NCI-H128 (cell line): ENCODE data around the gene TOM1L2.
"Not testable (repeated sequence)": the region's sequence is repeated elsewhere in the genome, so short reads cannot be mapped to it uniquely, and the experiment has no call there.

Source experiments
- DNase-seq: peaks from one replicate; lab custom pipeline; 2025; ENCODE audit not compliant: unreplicated experiment; lab: John Stamatoyannopoulos, UW

Gene TOM1L2

DNA sequence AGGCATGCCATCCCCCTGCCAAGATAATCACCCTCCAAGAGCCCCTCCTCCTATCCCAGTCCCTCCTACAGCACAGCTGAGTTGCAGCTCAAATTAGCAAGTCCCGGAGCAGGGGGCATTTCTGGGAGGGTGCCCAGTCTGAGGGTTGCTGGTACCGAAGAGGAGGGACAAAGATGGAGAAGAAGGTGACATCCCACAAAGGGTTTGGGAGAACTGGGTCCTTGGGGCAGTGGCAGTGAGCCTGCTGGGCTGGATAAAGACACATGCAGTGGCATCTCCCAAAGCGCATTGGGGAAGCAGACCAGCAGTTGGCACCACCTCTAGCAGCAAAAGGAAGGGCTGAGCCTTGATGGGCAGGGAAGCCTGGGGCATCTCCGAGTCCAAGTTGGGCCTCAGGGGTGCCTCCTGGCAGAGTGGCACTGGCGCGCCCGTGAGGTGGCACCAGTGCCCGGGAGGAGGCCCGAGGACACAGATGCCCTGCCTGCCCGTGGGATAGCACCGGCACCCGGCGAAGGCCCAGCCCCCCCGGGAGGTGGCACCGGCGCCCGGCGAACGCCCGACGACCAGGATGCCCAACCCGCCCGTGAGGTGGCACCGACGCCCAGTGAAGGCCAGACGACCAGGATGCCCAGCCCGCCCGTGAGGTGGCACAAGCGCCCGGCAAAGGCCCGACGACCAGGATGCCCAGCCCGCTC, 622 bp downstream of the TOM1L2 start:
- DNase-seq = no peak

DNA sequence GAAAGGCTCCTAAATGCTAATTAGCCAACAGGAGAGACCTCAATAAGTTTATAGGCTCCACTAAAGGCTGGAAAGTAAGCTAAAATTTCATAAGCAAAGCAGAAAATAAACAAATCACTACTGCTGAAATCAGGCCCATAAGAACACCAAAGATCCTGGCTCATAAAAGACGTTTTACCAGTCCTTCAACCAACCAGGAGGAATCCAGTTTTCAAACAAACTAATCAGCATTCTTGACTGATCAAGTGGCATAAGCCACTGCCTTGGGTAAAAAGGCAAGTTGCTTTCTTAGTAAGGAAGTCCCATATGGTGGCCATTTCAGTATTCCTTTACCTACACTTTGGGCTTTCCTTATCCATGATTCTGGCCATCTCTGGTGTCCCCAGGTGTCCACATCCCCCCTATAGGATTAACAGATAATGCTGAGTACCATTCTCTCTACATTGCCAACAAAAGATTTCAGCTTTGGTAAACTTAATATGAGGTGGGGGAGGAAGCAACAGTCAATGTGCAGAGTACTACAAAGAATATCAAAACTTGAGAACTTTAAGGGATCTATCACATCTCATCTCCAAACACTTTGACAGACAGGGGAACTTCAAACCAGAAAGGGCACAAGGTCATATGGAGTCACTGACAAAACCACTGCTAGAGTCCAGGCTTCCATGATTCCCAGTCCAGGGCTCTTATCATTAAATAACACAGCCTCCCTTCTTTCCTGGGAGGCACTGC, 1.3 kb downstream of the TOM1L2 start:
- no peak for DNase-seq

DNA sequence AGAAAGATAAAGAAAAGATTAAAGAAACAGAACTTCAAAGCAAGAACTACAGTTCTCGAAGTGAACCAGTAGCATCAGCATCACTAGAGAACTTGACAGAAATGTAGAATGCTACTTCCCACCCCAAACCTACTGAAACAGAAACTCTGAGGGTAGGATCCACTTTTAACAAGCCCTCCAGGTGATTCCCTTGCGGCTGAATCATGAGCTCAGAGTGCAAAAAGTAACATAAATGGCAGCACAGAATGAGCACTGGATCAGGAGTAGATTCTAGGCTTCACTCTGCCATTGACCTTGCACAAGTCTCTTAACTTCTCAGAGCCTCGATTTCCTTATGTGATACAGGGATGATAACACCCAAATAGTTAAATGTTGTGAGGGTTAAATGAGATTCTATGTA, 5.8 kb downstream of the TOM1L2 start:
- DNase-seq = no peak

DNA sequence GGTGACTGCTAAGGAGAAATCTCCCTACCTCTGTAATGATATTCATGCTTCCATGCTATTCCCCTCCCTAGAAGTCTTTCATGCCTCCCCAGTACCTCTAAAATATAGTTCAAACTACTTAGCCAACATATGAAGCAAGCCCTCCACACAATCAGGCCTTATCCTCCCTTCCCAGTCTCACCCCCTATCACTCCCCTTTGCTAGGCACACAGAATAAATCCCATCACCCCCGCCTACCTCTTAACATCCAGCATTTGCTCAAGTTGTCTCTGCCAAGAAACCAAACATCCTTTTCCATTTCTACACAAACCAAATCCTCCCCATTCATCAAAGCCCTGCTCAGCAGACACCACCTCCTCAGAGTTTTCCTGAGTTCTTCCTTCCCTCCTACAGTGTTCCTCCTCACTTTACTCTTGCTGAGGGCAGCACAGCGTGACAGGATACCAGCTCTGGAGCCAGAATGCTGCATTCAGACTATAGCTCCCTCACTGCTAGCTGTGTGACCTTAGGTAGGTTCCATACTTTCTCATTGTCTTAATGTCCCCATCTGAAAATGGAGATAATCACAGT, 7.0 kb downstream of the TOM1L2 start:
- no peak for DNase-seq

DNA sequence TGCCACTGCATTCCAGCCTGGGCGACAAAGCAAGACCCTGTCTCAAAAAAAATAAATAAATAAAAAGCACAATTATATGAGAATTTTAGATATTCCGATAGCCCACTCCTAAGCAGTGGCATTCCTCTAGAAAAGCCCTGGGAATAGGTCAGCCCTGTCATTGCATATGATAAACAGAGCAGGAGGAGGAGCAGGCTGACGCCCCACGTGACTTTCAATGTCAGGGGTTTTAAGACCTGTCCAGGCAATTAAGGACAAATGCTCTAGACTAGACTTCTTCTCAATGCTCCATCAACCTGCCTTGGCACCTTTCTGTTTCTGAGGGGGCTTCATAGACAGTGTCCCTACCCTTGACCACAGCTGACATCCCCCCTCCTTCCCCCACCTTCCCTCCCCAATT, 7.5 kb downstream of the TOM1L2 start:
- DNase-seq = no peak

DNA sequence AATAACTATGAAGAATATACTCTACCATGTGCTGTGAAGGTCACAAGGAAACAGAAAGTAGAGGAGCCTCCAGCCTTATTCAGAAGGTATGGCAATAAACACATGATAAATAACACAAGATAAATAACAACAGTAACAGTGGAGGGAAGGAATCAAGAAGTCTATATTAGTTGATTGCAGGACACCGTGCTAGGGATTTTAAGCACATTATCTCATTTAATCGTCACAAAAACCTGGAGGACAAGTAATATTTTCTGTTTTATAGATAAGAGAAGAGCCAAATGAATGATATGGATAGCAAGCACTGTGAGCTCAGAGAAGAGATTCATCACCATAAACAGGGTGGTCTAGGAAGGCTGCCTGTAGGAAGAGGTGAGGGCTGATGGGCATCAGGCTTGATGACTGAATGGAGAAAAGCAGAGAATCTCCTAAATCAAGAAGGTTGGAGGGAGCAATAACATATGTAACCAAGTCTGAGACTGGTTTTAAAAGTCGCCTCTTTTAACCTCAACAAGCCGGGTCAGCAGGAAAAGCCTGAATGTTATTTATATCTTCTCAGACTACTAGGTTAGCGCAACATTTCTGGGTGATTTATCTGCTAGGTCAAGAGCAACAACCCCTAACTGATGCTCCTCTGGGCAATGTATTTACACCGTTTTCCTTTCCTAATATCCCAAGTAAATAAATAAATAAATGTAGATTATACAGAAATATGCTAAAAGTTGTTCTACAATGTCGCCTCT, 8.3 kb downstream of the TOM1L2 start:
- no peak for DNase-seq

DNA sequence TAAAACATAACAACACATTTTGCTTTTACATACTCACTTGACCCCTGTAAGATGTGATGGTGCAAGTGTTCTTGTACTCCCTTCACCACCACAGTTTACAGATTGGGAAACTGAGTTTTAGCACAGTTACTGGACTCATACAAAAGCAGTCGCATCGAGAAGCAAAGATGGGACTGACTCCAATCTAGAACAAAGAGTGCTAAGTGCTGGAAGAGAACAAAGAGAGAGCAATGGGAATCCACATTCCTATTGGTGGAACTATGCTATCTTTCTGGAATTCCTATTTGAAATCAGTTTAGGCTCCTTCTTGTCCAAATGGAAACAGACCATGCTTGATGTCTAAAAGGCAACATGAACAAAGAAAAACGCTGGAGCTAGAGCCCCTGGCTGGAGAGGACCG, 9.1 kb downstream of the TOM1L2 start:
- DNase-seq = no peak

DNA sequence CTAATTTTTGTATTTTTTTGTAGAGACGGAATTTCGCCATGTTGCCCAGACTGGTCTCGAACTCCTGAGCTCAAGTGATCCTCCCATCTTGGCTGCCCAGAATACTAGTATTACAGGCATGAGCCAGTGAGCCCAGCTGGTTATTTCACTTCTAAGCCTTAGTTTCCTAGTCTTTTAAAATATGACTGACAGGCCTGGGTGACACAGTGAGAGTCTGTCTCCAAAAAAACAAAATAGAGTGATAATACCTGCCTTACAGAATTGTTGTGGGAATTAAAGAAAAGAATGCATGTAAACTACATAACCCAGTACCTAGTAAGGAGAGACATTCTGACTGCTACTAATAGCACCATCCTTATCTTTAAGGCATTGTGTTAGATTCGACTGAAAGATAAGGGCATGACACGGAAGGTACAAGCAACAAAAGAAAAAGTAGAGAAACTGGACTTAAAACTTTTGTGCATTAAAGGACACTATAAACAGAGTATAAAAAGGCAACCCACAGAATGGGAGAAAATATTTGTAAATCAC, 11.6 kb downstream of the TOM1L2 start:
- DNase-seq = no peak

DNA sequence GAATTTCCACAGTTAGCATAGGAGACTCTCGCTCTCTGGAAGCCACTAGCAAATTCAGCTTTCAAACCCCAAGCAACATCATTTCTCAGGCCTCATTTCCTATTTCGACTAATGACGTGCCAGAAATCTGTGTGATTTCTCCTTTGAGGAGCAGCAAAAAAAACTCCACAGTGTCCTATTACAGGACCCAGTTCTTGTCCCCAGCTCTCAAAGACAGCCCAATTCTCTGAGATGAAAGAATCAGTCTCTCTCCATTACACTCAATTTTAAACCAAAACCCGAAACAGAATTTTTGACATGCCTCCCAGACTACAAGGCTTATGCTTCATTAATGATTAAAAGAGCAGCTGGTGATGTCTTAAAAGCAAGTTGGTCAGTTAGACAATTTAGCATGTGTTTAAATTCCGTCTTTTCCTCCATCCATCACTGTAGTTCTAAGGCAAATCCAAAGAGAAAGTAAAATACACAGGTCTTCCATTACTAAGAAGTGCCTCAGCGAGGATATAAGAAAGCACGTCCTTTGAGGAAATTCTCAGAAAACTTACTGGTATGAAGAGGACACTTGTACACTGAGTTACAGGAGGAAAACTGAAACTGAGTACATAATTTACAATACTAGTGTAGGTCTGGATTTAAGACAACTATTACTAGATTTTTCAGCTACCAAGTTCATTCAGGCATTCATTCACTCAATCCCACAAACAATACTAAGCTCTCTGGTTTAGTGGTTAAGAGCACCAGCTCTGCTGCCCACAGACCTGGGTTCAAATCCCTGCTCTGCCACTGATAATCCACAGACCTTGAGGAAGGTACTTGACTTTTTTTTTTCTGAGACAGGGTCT, 12.5 kb downstream of the TOM1L2 start:
- DNase-seq = no peak

DNA sequence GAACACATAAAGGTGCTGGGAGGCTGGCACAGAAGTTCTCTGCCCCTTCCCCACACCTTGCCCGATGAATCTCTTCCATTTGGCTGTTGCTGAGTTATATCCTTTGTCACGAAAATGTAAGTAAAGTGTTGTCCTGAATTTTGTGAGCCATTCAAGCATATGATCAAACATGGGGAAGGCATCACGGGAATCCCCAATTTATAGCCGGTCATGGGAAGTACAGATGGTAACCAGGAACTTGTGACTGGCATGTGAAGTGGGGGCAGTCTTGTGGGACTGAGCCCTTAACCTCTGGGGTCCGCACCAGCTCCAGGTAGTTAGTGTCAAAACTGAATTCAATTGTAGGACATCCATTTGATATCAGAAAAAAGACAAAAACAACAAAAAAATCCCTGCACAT, 13.2 kb downstream of the TOM1L2 start:
- DNase-seq = no peak

DNA sequence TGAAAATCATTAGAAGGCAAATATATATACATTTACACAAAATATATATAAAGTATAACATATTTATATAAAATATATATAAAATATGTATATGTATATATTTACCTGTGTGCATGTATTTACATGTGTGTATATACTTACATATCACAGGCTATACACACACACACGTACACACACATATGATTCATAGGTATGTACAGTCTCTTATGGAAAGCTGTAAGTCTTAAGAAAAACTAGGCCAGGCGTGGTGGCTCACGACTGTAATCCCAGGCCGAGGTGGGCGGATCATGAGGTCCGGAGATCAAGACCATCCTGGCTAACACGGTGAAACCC, 14.7 kb downstream of the TOM1L2 start:
- DNase-seq = no peak

DNA sequence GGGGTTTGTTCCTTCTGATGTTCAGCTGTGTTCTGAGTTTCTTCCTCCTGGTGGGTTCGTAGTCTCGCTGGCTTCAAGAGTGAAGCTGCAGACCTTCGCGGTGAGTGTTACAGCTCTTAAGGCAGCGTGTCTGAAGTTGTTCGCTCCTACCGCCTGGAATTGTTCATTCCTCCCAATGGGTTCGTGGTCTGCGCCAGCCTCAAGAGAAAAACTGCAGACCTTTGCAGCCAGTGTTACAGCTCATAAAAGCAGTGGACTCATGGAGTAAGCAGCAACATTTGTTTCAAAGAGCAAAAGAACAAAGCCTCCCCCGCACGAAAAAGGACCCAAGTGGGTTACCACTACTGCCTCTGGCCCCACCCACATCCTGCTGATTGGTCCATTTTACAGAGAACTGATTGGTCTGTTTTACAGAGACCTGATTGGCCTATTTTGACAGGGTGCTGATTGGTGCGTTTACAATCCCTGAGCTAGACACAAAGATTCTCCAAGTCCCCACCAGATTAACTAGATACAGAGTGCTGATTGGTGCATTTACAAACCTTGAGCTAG, 16.3 kb downstream of the TOM1L2 start:
- not testable (repeated sequence) for DNase-seq

DNA sequence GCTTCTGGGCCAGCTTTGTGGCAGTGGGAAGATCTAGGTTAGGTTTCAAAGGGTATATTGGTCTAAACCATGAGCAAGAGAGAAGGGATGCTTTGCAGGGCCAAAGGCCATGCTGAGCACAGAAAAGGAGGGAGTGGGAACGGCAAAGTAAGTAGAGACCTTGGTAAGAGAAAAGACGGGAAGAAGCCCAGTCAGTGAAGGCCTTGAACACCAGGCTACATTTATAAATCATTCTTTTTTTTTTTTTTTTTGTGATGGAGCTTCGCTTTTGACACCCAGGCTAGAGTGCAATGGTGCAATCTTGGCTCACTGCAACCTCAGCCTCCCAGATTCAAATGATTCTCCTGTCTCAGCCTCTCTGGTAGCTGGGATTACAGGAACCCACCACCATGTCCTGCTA, 18.1 kb downstream of the TOM1L2 start:
- DNase-seq = no peak

DNA sequence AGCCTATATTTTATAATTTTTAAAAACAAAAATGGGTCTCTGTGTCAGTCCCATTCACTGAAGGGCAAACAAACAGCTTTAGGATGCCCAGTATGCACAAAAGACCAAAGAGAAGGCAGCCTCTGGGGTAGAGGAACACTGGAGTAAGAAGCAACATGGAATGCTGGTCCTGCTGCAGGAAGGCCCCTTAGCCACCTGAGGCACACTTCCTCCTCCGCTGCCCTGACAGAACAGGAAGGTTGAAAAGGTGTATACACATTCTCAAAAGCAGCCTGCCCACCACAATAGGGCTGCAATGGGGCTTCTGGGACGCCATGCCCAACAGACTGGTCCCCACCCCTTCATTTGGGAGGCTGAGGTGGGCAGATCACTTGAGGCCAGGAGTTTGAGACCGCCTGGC, 19.5 kb downstream of the TOM1L2 start:
- DNase-seq = no peak

DNA sequence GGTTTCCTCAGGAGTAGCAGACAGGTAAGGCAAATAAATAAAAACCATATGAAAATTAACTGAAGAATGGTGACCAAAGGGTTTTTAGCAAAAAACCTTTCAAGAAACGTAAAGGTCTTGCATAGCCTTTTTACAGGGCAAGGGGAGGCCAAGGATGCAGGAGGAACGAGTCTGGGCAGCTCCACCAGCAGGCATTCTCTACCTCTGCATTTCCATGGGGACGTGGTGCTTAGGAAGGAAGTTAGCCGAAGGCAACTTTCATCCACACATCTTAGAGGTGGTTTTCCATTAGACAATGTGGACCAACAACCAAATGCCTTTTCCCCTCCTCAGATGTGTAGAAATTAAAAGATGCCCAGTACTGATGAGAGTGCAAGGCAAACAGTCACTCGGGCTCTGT, 20.7 kb downstream of the TOM1L2 start:
- DNase-seq = no peak

DNA sequence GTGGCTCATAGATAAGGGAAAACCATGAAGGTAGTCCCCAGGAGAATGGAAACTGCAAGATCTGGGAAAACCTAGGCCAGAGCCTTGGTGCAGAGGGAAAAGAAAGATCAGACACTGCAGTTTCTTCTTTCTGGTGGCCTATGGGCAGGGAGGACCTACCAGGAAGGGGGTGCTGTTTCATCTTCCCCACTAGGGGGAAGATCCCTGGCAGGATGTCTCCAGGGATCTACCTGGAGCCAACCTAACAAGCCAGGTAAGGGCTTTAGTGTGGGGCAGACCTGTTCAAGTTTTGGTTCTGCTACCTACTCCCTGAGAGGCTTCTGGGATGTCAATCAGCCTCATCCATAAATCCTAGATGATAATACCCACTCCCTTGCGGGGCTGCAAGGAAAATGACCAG, 21.4 kb downstream of the TOM1L2 start:
- no peak for DNase-seq

DNA sequence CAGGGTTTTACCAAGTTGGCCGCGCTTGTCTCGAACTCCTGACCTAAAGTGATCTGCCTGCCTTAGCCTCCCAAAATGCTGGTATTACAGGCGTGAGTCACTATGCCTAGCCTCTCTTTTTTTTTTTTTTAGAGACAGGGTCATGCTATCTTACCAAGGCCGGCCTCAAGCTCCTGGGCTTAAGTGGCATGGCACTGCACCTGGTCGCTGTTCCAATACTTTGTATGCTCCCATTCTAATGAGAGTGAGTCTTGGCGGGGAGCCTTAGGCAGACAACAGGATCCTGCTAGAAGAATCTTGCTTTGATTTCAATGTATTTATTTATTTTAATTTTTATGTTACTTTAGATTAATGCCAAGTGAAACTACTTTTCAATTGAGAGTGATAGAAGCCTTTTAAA, 21.9 kb downstream of the TOM1L2 start:
- DNase-seq = no peak

DNA sequence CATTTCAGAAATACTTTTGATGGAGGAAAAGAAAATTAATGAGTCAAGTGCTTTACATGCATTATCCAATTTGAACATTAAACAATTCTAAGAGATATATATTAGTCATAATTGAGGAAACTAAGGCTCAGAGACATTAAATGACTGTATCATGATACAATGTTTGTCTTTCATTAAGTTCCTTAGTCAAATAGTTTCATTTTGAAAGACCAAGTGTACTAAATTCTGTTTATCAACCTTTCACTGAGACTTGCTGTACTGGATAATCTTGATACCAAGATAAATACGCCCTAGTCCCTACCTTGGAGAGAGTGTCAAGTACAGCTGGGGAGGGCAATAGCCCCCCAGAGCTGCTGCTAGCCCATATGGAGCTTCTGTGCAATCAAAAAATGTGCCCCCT, 24.2 kb downstream of the TOM1L2 start:
- no peak for DNase-seq

DNA sequence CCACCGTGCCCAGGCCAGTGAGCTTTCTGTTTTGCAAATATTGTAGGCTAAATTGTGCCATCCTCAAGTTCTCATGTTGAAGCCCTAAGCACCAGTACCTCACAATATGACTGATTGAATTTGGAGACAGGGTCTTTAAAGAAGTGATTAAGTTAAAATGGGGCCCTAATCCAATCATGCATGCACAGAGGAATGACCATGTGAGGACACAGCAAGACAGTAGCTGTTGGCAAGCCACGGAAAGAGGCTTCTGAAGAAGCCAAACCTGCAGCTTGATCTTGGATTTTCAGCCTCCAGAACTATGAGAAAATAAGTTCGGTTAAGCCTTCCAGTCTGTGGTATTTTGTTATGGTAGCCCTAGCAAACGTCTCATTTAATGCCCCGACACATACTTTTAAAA, 24.9 kb downstream of the TOM1L2 start:
- DNase-seq = no peak

DNA sequence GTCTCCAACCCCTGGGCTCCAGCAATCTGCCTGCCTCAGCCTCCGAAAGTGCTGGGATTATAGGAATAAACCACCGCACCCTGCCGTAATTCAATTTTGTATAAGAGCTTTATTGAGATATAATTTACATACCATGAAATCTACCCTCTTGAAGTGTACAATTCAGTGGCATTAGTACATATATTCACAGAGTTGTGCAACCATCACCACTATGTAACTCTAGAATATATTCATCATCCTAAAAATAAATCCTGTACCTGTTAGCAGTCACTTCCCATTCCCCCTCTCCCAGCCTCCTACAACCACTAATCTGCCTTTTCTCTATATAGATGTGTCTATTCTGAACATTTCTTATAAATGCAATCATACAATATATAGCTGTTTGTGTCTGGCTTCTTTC, 26.1 kb downstream of the TOM1L2 start:
- no peak for DNase-seq

DNA sequence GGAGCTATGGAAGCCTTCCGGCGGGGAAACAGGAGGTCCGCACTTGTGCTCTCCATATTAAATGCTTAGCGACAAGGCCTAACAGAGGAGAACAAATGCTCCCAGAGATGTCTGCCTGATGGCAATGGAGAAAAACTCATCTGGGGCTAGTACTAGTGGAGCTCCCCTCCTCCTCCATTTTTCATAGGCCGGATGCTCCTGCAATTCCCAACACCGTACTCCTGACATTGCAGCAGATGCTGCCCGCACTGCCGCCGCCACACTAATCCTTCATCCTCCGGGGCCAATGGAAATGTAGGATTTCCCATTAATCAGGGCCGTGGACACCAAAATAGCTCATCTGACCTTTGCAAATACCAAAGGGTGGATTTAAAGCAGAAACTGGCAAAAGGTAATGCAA, 27.5 kb downstream of the TOM1L2 start:
- DNase-seq = no peak
